GM21576 (cell line): Measurements from ENCODE around the gene NSRP1.
"Not testable (repeated sequence)": the region's sequence is repeated elsewhere in the genome, so short reads cannot be mapped to it uniquely, and the experiment has no call there.

ENCODE experiments used
- ATAC-seq: cut with Tn5 transposase; IDR thresholded peaks from one replicate; pipeline ENCODE4 v1.9.1; 2021; ENCODE audit warnings: mild to moderate bottlenecking, moderate library complexity; ENCODE audit not compliant: unreplicated experiment

The NSRP1 gene

GRCh38 chr17:30116661-30117551 is at the start of gene NSRP1:
NSRP1 (plus strand) TSS chr17:30116816; CDS start chr17:30116844, 28 bp downstream.
- peak; percentile 73 for ATAC-seq

DNA sequence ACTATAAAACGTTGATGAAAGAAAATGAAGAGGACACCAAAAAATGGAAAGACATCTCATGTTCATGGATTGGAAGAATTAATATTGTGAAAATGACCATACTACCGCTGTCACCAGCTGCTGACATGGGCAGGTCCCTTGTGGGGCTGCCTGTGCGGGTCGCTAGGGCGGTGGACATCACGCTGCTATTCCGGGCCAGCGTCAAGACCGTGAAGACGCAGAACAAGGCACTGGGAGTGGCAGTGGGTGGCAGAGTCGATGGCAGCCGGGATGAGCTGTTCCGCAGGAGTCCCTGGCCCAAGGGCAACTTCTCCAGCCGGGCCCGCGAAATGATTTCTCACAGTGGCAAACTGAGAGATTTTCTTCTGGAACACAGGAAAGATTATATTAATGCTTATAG is 48.2 kb upstream of the NSRP1 start:
- ATAC-seq: no peak

GRCh38 chr17:30074254-30074653 is 42.4 kb upstream of the NSRP1 start:
- ATAC-seq: no peak

- no peak for ATAC-seq
Observed at GRCh38 chr17:30074730-30075129, 41.9 kb upstream of the NSRP1 start.

GRCh38 chr17:30082773-30083172 is 33.8 kb upstream of the NSRP1 start:
- ATAC-seq: no peak

DNA sequence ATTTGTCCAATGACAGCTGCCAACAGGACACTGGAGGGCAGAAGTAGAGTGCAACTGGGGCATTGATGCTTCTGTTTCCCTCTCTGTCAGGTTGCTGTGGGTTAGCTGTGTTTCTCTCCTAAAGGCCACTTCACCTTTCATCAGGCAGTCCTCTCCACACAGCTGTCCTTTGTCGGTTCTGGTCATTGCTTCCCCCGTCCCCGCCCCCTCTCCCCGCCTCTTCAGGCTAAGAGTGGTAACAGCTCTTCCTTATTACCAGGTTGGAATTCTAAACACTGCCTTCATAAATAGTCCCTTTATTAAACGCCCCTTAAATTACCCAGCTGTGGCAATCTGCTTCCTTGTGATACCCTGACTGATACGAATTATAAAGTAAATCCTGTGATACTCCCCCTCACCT is 31.8 kb upstream of the NSRP1 start:
- no peak for ATAC-seq

- no peak for ATAC-seq
Observed at GRCh38 chr17:30086896-30087295, 29.7 kb upstream of the NSRP1 start.

GRCh38 chr17:30087431-30087830 is 29.2 kb upstream of the NSRP1 start:
- ATAC-seq: not testable (repeated sequence)

GRCh38 chr17:30091121-30091670 is 25.4 kb upstream of the NSRP1 start:
- no peak for ATAC-seq

DNA sequence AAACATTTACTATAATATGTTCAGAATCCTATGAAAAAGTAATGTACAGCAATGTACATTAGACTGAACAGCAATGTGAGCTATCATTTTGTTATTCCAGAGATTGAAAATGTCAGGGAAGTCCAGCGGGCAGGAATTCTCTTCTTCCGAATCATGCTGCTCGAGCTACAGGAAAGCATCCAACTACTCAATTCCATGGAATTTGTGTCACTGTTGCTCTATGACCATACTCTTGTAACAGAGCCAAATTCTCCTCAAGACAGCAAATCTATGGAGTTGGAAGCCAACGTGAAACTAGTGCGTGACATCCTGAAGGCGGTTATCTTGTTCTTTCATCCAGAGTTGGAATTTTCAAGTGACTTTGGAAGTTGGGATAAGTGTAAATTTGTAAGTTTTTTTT is 24.8 kb upstream of the NSRP1 start:
- no peak for ATAC-seq

DNA sequence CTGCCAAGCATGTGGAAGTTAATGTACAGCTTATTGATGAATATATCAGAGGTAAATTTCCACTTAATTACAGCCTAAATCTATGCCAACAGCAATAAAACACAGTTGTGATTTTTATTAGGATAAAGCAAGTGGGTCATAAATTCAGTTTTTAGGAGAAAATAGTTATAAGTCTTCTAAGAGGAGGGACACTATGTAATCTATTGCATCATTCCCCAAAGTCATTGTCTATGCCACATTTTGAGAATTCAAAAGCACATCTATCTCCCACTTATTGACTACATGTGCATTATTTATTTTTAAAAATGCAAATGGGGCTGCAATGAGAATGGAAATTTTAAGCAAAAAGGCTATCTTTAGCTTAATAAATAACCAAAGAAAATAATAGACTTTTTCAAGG is 23.7 kb upstream of the NSRP1 start:
- ATAC-seq: no peak

GRCh38 chr17:30093463-30094147 is 23.0 kb upstream of the NSRP1 start:
- ATAC-seq: no peak

- ATAC-seq: no peak
Observed at GRCh38 chr17:30095507-30096244, 20.9 kb upstream of the NSRP1 start.

DNA sequence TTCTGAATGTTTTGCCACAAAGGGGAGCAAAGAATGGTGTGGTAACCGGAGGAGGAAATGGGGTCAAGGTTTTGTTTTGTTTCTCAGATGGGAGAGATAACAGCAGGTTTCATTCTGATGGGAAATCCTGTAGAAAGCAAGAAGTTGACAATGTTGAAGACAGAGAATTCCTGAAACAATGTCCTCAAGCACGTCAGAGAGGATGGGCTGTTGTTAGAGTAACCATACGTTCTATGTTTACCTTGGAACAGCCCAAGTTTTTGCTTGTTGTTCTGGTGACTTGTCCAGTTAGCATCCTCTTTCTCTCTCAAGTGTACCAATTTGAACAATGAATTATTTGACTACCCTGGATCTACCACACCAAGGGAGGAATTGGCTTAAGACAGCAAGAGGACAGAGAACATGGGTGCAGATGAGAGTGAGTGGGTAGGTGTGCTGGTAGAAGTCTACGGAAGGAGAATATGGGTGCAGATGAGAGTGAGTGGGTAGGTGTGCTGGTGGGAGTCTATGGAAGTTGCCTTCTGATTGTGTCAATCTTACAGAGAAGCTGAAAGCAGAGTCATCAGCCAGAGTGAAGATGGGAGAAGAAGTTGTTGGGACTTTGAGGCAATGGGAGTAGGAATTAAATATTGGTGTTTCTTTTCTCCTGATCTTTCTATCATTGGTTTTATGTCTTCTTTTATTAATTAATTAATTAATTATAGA is 14.8 kb upstream of the NSRP1 start:
- ATAC-seq: no peak

GRCh38 chr17:30103921-30104320 is 12.7 kb upstream of the NSRP1 start:
- ATAC-seq: no peak

GRCh38 chr17:30104575-30105339 is 11.9 kb upstream of the NSRP1 start:
- peak; percentile 50 for ATAC-seq

DNA sequence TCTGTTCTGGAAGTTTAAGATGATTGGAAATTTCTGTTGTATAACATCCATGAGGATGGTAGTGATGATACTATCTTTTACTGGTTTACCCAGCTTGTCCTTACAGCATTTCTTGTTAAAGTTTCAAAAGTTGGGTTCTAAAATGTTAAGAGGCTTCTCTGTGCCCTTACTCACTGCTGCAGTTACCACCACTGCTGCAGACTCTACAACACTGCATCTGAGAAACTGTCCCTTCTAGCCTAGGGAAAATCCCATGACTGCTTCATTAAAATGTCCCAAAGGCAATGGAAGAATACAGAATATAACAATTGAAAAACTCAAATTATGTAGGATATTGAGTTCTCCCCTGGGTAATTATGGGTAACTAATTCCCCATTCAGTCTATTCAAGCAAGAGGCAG is 3.8 kb upstream of the NSRP1 start:
- ATAC-seq: no peak

- no peak for ATAC-seq
Observed at GRCh38 chr17:30113213-30113612, 3.4 kb upstream of the NSRP1 start.

- no peak for ATAC-seq
Observed at GRCh38 chr17:30116345-30116660, 313 bp upstream of the NSRP1 start.

DNA sequence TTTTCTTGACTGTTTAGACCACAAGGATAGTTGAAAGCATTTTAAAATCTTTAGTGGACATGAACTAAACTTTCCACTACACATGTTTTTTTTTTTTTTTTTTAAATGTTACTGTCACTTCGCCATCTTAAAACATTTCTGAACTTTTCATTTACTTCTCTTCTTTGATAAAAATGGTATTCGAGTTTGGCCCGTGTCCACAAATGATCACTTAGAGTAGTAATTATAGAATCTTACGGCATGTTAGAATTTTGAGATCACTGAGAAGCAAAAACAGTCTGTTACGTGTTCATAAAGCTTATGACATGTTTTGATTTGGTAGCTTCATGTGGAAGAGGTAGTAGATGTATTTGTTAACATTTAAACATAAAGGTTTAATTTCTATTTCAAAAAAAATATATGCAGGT is 1.1 kb downstream of the NSRP1 start:
- no peak for ATAC-seq
